ENCODE measurements around the gene MEAF6. TPM values are rescaled to one million over a fixed set of nuclear protein-coding genes. Genes with fewer than 3 reads are reported as not detected.
"Not testable (repeated sequence)": the region's sequence is repeated elsewhere in the genome, so short reads cannot be mapped to it uniquely, and the experiment has no call there.

The MEAF6 gene
- total RNA-seq, 1 experiment from 2014 or later: 38.3 TPM

DNA sequence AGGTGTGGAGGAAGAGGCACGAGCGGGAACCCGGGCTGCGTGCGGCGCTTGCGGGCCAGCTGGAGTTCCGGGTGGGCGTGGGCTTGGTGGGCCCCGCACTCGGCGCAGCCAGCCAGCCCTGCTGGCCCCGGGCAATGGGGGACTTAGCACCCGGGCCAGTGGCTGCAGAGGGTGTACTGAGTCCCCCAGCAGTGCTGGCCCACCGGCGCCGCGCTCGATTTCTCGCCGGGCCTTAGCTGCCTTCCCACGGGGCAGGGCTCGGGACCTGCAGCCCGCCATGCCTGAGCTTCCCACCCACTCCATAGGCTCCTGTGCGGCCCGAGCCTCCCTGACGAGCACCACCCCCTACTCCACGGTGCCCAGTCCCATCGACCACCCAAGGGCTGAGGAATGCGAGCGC lies 3.7 kb upstream of the MEAF6 start:
- CTCF ChIA-PET; H3K27ac Mint-ChIP-seq (ENCODE audit: unreplicated experiment); H3K9me3 ChIP-seq; H3K4me3 Mint-ChIP-seq (ENCODE audit: unreplicated experiment); H3K27me3 Mint-ChIP-seq (ENCODE audit: insufficient read depth, unreplicated experiment); BruUV-seq (replicated peaks); H3K4me1 ChIP-seq; H3K4me3 ChIP-seq (ENCODE audit: low read depth, low read length); intact Hi-C loops (cut with micrococcal nuclease; ENCODE audit: unreplicated experiment); H3K36me3 ChIP-seq (ENCODE audit: control insufficient read depth, insufficient read depth, low read length); H3K27me3 ChIP-seq (replicated peaks; ENCODE audit: control insufficient read depth, insufficient read depth, low read length); POLR2A ChIA-PET; DNase-seq; H3K36me3 Mint-ChIP-seq (ENCODE audit: insufficient read depth, unreplicated experiment); H3K9me3 Mint-ChIP-seq (ENCODE audit: unreplicated experiment): not testable (repeated sequence)
- H3K4me1 Mint-ChIP-seq (ENCODE audit: low read depth, unreplicated experiment): peaks cover 12% of the 10 kb centered on the region

DNA sequence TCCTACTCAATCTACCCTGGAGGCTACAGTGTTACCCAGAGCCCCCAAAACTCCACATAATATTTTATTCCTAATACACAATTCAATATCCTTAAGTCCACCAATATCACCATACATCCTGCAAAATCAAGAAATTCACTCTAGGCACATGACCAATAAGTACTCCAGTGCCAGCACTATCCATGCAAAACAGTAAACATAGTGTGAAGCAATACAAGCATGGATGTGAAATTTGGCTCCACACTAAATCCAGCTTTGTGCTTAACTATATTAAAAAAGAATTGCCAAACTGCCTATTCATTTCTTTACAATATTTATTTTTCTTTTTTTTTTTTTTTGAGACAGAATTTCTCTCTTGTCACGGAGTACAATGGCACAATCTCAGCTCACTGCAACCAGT lies 3.0 kb upstream of the MEAF6 start:
- no peak overlapping the region for H3K4me3 Mint-ChIP-seq (ENCODE audit: unreplicated experiment)
- no peaks in the 10 kb centered on the region for H3K36me3 ChIP-seq (ENCODE audit: control insufficient read depth, insufficient read depth, low read length)
- peaks cover 10% of the 10 kb centered on the region; the same call in 1 of the 2 replicates for H3K4me1 ChIP-seq
- BruUV-seq (replicated peaks): no TSS peak
- TF ChIP-seq, protein P1, sequence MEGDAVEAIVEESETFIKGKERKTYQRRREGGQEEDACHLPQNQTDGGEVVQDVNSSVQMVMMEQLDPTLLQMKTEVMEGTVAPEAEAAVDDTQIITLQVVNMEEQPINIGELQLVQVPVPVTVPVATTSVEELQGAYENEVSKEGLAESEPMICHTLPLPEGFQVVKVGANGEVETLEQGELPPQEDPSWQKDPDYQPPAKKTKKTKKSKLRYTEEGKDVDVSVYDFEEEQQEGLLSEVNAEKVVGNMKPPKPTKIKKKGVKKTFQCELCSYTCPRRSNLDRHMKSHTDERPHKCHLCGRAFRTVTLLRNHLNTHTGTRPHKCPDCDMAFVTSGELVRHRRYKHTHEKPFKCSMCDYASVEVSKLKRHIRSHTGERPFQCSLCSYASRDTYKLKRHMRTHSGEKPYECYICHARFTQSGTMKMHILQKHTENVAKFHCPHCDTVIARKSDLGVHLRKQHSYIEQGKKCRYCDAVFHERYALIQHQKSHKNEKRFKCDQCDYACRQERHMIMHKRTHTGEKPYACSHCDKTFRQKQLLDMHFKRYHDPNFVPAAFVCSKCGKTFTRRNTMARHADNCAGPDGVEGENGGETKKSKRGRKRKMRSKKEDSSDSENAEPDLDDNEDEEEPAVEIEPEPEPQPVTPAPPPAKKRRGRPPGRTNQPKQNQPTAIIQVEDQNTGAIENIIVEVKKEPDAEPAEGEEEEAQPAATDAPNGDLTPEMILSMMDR (IDR thresholded peaks at IDR 0.05; ENCODE audit: insufficient read depth in 1 of 2, low read depth in 1 of 2, low read length in 1 of 2, severe bottlenecking in 1 of 2, unreplicated experiment in 1 of 2): no peak
- intact Hi-C loops (cut with micrococcal nuclease; ENCODE audit: unreplicated experiment): no loop called here
- H3K27me3 ChIP-seq (replicated peaks; ENCODE audit: control insufficient read depth, insufficient read depth, low read length): no peaks in the 10 kb centered on the region
- CTCF ChIA-PET: no interaction called here
- no peaks in the 10 kb centered on the region for H3K9me3 ChIP-seq
- H3K9me3 Mint-ChIP-seq (ENCODE audit: unreplicated experiment): no peaks in the 10 kb centered on the region
- peaks cover 14% of the 10 kb centered on the region for H3K4me1 Mint-ChIP-seq (ENCODE audit: low read depth, unreplicated experiment)
- peaks cover 5% of the 10 kb centered on the region for H3K36me3 Mint-ChIP-seq (ENCODE audit: insufficient read depth, unreplicated experiment)
- no peak overlapping the region for H3K27ac Mint-ChIP-seq (ENCODE audit: unreplicated experiment)
- H3K4me3 ChIP-seq (ENCODE audit: low read depth, low read length): no peak overlapping the region
- H3K27me3 Mint-ChIP-seq (ENCODE audit: insufficient read depth, unreplicated experiment): no peaks in the 10 kb centered on the region
- DNase-seq: no peak
- POLR2A ChIA-PET: no interaction called here

DNA sequence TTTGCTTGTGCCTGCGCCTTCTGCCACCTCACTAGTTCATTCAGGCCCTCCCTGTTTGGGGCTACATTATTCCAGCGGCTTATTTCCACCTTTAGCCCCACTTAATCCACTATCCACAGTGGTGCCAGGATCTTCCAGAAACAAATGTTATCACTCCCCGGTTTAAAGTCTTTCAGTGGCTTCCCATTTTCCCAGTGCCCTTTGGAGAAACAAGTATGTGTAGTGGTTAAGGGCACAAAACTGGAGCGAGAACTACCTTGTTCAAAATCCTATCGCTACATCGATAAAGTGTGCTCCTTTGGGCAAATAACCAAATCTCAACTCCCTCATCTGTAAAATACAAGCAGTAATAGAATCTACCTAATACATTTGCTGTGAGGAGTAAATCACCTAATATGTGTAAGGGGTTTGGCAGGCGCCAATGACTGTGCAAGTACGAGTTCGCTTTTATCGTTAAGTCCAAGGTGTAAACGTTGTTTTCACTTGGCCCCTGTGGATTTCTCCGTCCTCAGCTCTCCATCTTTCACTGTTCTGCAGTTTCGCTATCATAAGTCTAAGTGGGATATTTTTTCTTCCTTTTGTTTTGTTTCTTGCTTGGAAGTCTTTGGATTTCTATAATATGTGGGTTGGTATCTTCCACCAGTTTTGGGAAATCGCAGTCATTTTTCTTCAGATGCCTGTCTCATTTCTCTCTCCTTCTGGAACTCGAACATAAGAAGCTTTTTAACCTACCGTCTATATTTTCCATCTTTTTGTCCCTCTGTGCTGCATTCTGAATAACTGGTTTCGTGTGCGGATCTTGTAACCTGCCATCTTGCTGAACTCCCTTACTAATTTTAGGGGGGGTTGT lies 844 bp upstream of the MEAF6 start:
- DNase-seq: no peak
- TSS peak; percentile 93 for BruUV-seq (replicated peaks)
- ChIA-PET POLR2A (interaction anchor here (0.7 to 1.6 kb wide), 4 partner anchors 28 to 175 kb away, joined by 3 to 6 read pairs (median 4); partner anchors contain the start of gene SNIP1), CTCF (interaction anchor here (0.5 to 1.7 kb wide), 7 partner anchors 12 to 531 kb away, joined by 3 to 6 read pairs (median 4); partner anchors contain the start of genes GNL2 and POU3F1)
- peak overlapping the region; percentile 84 for H3K27ac Mint-ChIP-seq (ENCODE audit: unreplicated experiment)
- H3K4me3 ChIP-seq (ENCODE audit: low read depth, low read length): peak overlapping the region; percentile 69
- no peaks in the 10 kb centered on the region for H3K36me3 ChIP-seq (ENCODE audit: control insufficient read depth, insufficient read depth, low read length)
- no peaks in the 10 kb centered on the region for H3K9me3 Mint-ChIP-seq (ENCODE audit: unreplicated experiment)
- intact Hi-C loops (cut with micrococcal nuclease; ENCODE audit: unreplicated experiment): loop anchor here (2.0 kb wide), 1 partner anchor 19 kb away; no protein-coding TSS in a partner anchor
- H3K36me3 Mint-ChIP-seq (ENCODE audit: insufficient read depth, unreplicated experiment): peaks cover 11% of the 10 kb centered on the region
- TF ChIP-seq, protein P1 (IDR thresholded peaks at IDR 0.05; ENCODE audit: insufficient read depth in 1 of 2, low read depth in 1 of 2, low read length in 1 of 2, severe bottlenecking in 1 of 2, unreplicated experiment in 1 of 2): no peak
- no peaks in the 10 kb centered on the region for H3K27me3 ChIP-seq (replicated peaks; ENCODE audit: control insufficient read depth, insufficient read depth, low read length)
- peaks cover 10% of the 10 kb centered on the region; the same call in 1 of the 2 replicates for H3K4me1 ChIP-seq
- H3K27me3 Mint-ChIP-seq (ENCODE audit: insufficient read depth, unreplicated experiment): no peaks in the 10 kb centered on the region
- H3K4me3 Mint-ChIP-seq (ENCODE audit: unreplicated experiment): peak overlapping the region; percentile 84
- H3K4me1 Mint-ChIP-seq (ENCODE audit: low read depth, unreplicated experiment): peaks cover 14% of the 10 kb centered on the region
- no peaks in the 10 kb centered on the region for H3K9me3 ChIP-seq

All from Caco-2 (cell line).